T-helper 2 cell (primary cell): ENCODE results near the gene NPHP4.
"Not testable (repeated sequence)": the region's sequence is repeated elsewhere in the genome, so short reads cannot be mapped to it uniquely, and the experiment has no call there.

Experiments
- DNase-seq, 5 experiments: peaks; one replicate each; pipeline versions ENCODE4 v3.0.0 to v3.0.0-alpha.2; 2012 to 2022

The NPHP4 gene

GRCh38 chr1:6023346-6023745, 31.1 kb upstream of the NPHP4 start:
- DNase-seq: no peak

- DNase-seq: no peak
These were observed 30.0 kb upstream of the NPHP4 start for GRCh38 chr1:6022193-6022592.

GRCh38 chr1:6019166-6019845, 27.1 kb upstream of the NPHP4 start:
- DNase-seq: no peak

DNA sequence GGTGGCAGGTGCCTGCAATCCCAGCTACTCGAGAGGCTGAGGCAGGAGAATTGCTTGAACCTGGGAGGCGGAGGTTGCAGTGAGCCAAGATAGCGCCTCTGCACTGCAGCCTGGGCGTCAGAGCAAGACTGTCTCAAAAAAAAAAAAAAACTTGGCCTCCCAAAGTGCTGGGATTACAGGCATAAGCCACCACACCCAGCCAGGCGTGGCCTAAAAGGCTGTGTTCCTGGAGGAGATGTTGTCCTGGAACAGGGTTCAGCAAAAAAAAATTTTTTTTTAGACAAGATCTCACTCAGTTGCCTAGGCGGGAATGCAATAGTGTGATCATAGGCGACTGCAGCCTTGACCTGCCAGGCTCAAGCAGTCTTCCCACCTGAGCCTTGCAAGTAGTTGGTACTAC, 25.4 kb upstream of the NPHP4 start:
- not testable (repeated sequence) for DNase-seq

DNA sequence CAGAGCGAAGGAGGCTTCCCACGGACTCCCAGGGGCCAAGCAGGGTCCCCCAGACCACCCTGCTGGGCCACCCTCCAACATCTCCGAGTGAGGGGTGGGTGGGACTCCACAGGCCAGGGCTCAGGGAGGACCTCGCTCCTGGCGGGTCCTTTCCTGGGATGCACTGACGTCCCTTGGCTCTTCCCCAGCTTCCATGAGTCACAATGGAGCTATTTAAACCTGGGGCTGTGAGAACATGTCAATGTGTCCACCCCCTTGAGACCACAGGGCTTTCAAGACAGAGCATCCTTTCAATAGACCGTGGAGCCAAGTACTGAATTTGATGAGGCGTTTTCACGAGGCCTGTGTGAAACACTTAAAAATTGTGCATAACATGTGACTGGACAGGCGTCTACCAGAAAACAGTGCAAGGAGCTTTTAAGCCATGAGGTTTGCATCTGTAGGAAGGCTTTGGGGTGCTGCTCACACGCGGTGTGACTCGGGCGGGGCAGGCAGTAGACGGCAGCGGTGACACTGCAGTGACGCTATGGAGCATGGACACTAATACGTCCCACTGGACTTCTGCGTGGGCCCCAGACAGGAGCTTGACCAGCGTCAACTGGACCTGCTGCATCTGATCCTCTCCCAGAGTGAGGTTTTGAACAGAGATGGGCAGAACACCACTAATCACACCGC, 24.1 kb upstream of the NPHP4 start:
- DNase-seq: no peak

- DNase-seq: no peak
These were observed 22.1 kb upstream of the NPHP4 start for GRCh38 chr1:6014130-6014999.

GRCh38 chr1:6013491-6013890, 21.3 kb upstream of the NPHP4 start:
- no peak for DNase-seq

DNA sequence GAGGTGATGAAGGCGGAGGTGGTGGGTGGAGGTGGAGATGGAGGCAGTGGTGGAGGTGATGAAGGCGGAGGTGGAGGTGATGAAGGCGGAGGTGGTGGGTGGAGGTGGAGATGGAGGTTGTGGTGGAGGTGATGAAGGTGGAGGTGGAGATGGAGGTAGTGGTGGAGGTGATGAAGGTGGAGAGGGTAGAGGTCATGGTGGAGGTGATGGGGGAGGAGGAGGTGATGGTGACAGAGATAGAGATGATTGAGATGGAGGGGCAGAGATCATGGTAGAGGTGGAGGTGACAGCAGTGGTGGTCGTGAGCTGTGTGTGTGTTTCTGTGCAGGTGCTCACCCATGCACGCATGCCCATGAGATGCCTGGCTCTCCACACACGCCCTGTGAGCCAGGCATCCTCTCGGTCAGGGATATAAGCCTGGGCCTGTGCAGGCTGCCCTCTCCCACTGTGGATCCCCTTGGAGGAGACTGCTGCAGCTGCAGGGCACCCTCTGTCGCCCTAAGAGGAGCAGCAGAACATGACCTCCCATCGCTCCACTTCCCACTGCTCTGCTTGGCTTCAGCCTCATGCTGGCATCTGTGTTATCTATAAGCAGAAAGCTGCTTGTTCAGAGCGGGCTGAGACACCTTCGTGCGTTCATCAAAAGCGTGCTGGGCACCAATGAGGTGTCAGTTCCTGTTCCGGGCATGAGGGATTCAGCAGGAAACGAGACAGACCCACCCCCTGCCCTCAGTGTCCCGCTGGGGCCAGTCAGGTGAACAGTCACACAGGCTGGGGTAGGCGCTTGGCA, 20.5 kb upstream of the NPHP4 start:
- peak in 2 of 5 experiments; percentile 67 to 91 for DNase-seq

DNA sequence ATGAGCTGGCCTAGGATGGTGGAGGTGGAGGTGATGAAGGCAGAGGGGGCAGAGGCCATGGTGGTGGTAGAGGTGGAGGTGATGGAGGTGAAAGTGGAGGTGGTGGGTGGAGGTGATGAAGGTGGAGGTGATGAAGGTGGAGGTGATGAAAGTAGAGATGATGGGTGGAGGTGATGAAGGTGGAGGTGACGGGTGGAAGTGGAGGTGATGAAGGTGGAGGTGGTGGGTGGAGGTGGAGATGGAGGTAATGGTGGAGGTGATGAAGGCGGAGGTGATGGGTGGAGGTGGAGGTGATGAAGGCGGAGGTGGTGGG, 19.7 kb upstream of the NPHP4 start:
- no peak for DNase-seq

DNA sequence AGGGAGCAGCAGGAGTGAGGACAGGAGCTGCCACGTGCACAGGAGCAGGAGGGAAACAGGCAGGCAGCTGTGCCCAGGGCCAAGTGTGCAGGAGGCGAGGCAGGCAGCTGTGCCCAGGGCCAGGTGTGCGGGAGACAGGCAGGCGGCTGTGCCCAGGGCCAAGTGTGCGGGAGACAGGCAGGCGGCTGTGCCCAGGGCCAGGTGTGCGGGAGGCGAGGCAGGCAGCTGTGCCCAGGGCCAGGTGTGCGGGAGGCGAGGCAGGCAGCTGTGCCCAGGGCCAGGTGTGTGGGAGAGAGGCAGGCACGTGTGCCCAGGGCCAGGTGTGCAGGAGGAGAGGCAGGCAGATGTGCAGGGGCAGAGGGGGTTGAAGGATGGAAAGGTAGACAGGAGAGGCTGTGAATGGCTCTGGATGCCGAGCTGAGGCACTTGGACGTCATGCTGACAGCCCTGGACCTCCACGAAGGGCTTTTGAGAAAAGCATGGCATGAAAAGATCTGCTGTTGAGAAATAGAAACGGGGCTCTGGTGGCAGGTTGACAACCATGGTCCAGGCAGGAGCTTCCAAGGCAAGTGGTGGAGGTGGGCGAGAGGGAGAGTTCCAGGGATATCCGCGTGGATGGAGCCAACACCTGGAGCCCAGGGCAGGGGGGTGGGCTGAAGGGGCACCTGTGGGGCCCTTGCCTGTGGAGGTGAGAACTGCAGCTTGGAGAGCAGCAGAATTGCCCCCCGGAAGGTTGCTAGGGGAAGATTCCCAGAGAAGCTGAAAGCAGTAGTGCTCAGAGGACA, 19.1 kb upstream of the NPHP4 start:
- DNase-seq: no peak

GRCh38 chr1:6010554-6010953, 18.3 kb upstream of the NPHP4 start:
- no peak for DNase-seq

GRCh38 chr1:6009120-6010040, 17.2 kb upstream of the NPHP4 start:
- DNase-seq: no peak

GRCh38 chr1:6008696-6009095, 16.5 kb upstream of the NPHP4 start:
- no peak for DNase-seq

GRCh38 chr1:6008084-6008415, 15.8 kb upstream of the NPHP4 start:
- DNase-seq: no peak

GRCh38 chr1:6007318-6008083, 15.3 kb upstream of the NPHP4 start:
- DNase-seq: no peak

DNA sequence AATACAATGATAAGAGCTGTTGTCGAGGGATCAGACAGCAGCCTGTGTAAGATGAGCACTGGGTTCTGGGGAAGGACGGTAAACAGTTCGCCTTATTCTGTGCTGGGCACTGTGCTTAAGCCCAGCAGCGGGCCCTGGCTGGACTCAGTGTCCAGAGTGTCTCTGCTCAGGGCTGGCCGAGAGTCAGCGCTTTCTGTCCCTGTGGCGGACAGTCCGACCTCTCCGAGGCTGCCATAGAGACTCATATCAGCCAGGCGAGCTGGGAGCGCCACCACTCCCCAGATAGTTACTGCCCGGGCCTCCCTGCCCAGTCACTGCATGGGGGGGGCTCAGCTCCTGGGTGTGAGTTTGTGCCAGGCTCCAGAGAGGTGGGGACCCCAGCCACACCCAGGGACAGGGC, 14.7 kb upstream of the NPHP4 start:
- no peak for DNase-seq

GRCh38 chr1:6005276-6005917, 13.2 kb upstream of the NPHP4 start:
- peak in 1 of 5 experiments; percentile 95 for DNase-seq

DNA sequence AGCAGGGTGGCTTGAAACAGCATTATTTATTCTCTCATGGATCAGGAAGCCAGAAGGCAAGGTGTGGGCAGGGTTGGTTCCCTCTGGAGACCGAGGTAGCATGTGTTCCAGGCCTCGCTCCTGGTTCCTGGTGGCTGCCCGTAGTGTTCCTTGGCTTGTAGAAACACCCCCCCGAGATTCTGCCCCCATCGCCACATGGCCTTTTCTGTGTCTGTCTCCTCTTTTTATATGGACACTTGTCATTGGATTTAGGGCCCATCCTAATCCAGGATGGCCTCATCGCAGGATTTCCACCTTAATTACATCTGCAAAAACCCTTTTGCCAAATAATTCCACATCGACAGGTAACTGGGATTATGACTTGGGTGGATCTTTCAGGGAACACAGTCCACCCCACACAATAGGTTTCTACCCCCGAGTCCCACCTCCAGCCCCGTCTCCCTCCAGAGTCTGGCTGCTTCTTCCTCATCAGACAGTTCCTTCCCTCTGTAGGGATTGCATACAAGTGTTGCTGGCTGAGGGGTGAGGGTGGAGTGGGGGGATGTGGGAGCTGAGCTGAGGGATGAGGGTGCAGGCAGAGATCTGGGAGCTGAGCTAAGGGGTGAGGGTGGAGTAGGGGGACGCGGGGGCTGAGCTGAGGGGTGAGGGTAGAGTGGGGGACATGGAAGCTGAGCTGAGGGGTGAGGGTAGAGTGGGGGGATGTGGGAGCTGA, 12.3 kb upstream of the NPHP4 start:
- no peak for DNase-seq
